MM.1S (cell line): ENCODE data around the gene SPTY2D1.

Experiments used
- DNase-seq: peaks from one replicate; pipeline ENCODE4 v3.0.0-alpha.2; 2015
- H2AFZ ChIP-seq: fragments of 300-600 bp; sonication (generic); 2 replicates; pipeline ENCODE4 v1.6.0; 2016; ENCODE audit warnings: antibody characterized with exemption, low read length
- H3F3A ChIP-seq: fragments of 300-600 bp; sonication (generic); 2 replicates; pipeline ENCODE4 v1.6.1; 2016; ENCODE audit warnings: mild to moderate bottlenecking, antibody characterized with exemption, low read length, moderate library complexity, mixed read lengths; ENCODE audit not compliant: insufficient read depth
- H3K27ac ChIP-seq: fragments of 300-600 bp; sonication (generic); 2 replicates; pipeline ENCODE4 v1.5.1; 2016; ENCODE audit warnings: mild to moderate bottlenecking, low read length
- H3K27me3 ChIP-seq: fragments of 300-600 bp; sonication (generic); replicated peaks from 2 replicates; pipeline ENCODE4 v1.6.0; 2016; ENCODE audit warnings: low read length; ENCODE audit not compliant: insufficient read depth
- H3K36me3 ChIP-seq: fragments of 300-600 bp; sonication (generic); replicated peaks from 2 replicates; pipeline ENCODE4 v1.6.1; 2016; ENCODE audit warnings: mild to moderate bottlenecking, low read length, mixed read lengths; ENCODE audit not compliant: insufficient read depth
- H3K4me1 ChIP-seq: fragments of 300-600 bp; sonication (generic); 2 replicates; pipeline ENCODE4 v1.6.1; 2016; ENCODE audit warnings: low read length, mixed read lengths
- H3K4me2 ChIP-seq: fragments of 300-600 bp; sonication (generic); 2 replicates; pipeline ENCODE4 v1.6.0; 2016; ENCODE audit warnings: low read depth, low read length
- H3K4me3 ChIP-seq: fragments of 300-600 bp; sonication (generic); 2 replicates; pipeline ENCODE4 v1.5.1; 2016; ENCODE audit warnings: low read length, mixed read lengths
- H3K79me2 ChIP-seq: fragments of 300-600 bp; sonication (generic); 2 replicates; pipeline ENCODE4 v1.6.1; 2016; ENCODE audit warnings: mixed run types, low read length, mixed read lengths
- H3K9ac ChIP-seq: fragments of 300-600 bp; sonication (generic); 2 replicates; pipeline ENCODE4 v1.6.1; 2016; ENCODE audit warnings: low read length, mixed read lengths
- H3K9me2 ChIP-seq: fragments of 300-600 bp; sonication (generic); replicated peaks from 2 replicates; pipeline ENCODE4 v1.6.1; 2016; ENCODE audit warnings: mild to moderate bottlenecking, low read length, mixed read lengths; ENCODE audit not compliant: insufficient read depth
- H3K9me3 ChIP-seq: fragments of 300-600 bp; sonication (generic); replicated peaks from 2 replicates; pipeline ENCODE4 v1.6.1; 2016; ENCODE audit warnings: mild to moderate bottlenecking, low read length, mixed read lengths; ENCODE audit not compliant: insufficient read depth
- H4K20me1 ChIP-seq: fragments of 300-600 bp; sonication (generic); 2 replicates; pipeline ENCODE4 v1.6.1; 2016; ENCODE audit warnings: mild to moderate bottlenecking, low read length, moderate library complexity, mixed read lengths; ENCODE audit not compliant: insufficient read depth
- CTCF ChIP-seq: fragments of 300-600 bp; sonication (generic); IDR thresholded peaks from 2 replicates; pipeline ENCODE4 v1.5.1; 2016; ENCODE audit warnings: antibody characterized with exemption, low read length, mixed read lengths
- EZH2 ChIP-seq: fragments of 300-600 bp; sonication (generic); optimal IDR thresholded peaks from 2 replicates; pipeline ENCODE3; 2017; ENCODE audit warnings: low read depth, mild to moderate bottlenecking, antibody characterized with exemption, low read length, mixed read lengths
- EZH2phosphoT487 ChIP-seq: fragments of 300-600 bp; sonication (generic); IDR thresholded peaks from 2 replicates; pipeline ENCODE4 v1.6.1; 2018; ENCODE audit warnings: antibody characterized with exemption, low read length

Gene SPTY2D1

GRCh38 chr11:18580113-18580766 is 53.9 kb downstream of the SPTY2D1 start:
- Histone ChIP-seq H2AFZ (no peak overlapping the region), H3K4me2 (no peak overlapping the region), H3K9me2 (no peaks in the 10 kb centered on the region), H3K9me3 (no peaks in the 10 kb centered on the region), H4K20me1 (no peaks in the 10 kb centered on the region), H3K4me3 (no peak overlapping the region), H3F3A (no peaks in the 10 kb centered on the region), H3K79me2 (no peaks in the 10 kb centered on the region), H3K36me3 (no peaks in the 10 kb centered on the region), H3K9ac (no peak overlapping the region), H3K27me3 (no peaks in the 10 kb centered on the region), H3K27ac (no peak overlapping the region), H3K4me1 (no peaks in the 10 kb centered on the region)
- DNase-seq = no peak
- TF ChIP-seq EZH2phosphoT487 (no peak), CTCF (no peak), EZH2 (no peak)

- no peak for TF ChIP-seq EZH2phosphoT487
- TF ChIP-seq EZH2 = no peak
- no peak for TF ChIP-seq CTCF
- Histone ChIP-seq H3K9ac (no peak overlapping the region), H3F3A (no peaks in the 10 kb centered on the region), H4K20me1 (no peaks in the 10 kb centered on the region), H3K27me3 (no peaks in the 10 kb centered on the region), H3K4me3 (no peak overlapping the region), H3K4me2 (no peak overlapping the region), H3K27ac (no peak overlapping the region), H3K9me3 (no peaks in the 10 kb centered on the region), H3K4me1 (no peaks in the 10 kb centered on the region), H3K79me2 (no peaks in the 10 kb centered on the region), H3K36me3 (no peaks in the 10 kb centered on the region), H3K9me2 (no peaks in the 10 kb centered on the region), H2AFZ (no peak overlapping the region)
- no peak for DNase-seq
These were observed 55.1 kb downstream of the SPTY2D1 start for GRCh38 chr11:18578975-18579598.

- TF ChIP-seq CTCF = no peak
- TF ChIP-seq EZH2phosphoT487 = no peak
- no peak for TF ChIP-seq EZH2
- Histone ChIP-seq H3F3A (no peaks in the 10 kb centered on the region), H3K27ac (no peak overlapping the region), H4K20me1 (no peaks in the 10 kb centered on the region), H3K79me2 (no peaks in the 10 kb centered on the region), H3K36me3 (no peaks in the 10 kb centered on the region), H3K4me1 (no peaks in the 10 kb centered on the region), H3K4me3 (no peak overlapping the region), H3K9me3 (no peaks in the 10 kb centered on the region), H3K9me2 (no peaks in the 10 kb centered on the region), H3K4me2 (no peak overlapping the region), H3K9ac (no peak overlapping the region), H3K27me3 (no peaks in the 10 kb centered on the region), H2AFZ (no peak overlapping the region)
- no peak for DNase-seq
These were observed 58.8 kb downstream of the SPTY2D1 start for GRCh38 chr11:18575361-18575760.
